Astrocyte (in vitro differentiated cells and primary cell): Measurements from ENCODE around the gene TGFBI.

ENCODE experiments used
- CTCF ChIP-seq: IDR thresholded peaks from 2 replicates; pipeline ENCODE4 v1.5.1; 2011; ENCODE audit warnings: low read depth, mild to moderate bottlenecking, inconsistent platforms, low read length, moderate library complexity; ENCODE audit not compliant: insufficient read depth
- EZH2 ChIP-seq: IDR thresholded peaks from 2 replicates; pipeline ENCODE4 v1.6.1; 2012; ENCODE audit warnings: mild to moderate bottlenecking, low read length, inconsistent platforms; ENCODE audit not compliant: insufficient read depth

- no peak for TF ChIP-seq CTCF
- TF ChIP-seq EZH2: no peak
Observed at GRCh38 chr5:136070486-136071285, 41.9 kb downstream of the TGFBI start.
